ENCODE measurements around the gene VPS35L. TPM values are rescaled to one million over a fixed set of nuclear protein-coding genes. Genes with fewer than 3 reads are reported as not detected.

The VPS35L gene
- total RNA-seq, 1 donor from 2014 or later: 62.8 TPM

- Histone ChIP-seq H3K36me3 (ENCODE audit: control insufficient read depth, insufficient read depth, low read length) (peaks cover 3% of the 10 kb centered on the region), H3K27me3 (ENCODE audit: control insufficient read depth, insufficient read depth, low read length) (no peaks in the 10 kb centered on the region), H3K4me3 (ENCODE audit: low read depth, low read length) (no peak overlapping the region)
- no peak for DNase-seq (ENCODE audit: low read depth)
- TF ChIP-seq, protein P1, sequence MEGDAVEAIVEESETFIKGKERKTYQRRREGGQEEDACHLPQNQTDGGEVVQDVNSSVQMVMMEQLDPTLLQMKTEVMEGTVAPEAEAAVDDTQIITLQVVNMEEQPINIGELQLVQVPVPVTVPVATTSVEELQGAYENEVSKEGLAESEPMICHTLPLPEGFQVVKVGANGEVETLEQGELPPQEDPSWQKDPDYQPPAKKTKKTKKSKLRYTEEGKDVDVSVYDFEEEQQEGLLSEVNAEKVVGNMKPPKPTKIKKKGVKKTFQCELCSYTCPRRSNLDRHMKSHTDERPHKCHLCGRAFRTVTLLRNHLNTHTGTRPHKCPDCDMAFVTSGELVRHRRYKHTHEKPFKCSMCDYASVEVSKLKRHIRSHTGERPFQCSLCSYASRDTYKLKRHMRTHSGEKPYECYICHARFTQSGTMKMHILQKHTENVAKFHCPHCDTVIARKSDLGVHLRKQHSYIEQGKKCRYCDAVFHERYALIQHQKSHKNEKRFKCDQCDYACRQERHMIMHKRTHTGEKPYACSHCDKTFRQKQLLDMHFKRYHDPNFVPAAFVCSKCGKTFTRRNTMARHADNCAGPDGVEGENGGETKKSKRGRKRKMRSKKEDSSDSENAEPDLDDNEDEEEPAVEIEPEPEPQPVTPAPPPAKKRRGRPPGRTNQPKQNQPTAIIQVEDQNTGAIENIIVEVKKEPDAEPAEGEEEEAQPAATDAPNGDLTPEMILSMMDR (IDR thresholded peaks at IDR 0.05; ENCODE audit: insufficient read depth, low read length, poor library complexity, severe bottlenecking): no peak
Observed at GRCh38 chr16:19645557-19645981, 90.1 kb downstream of the VPS35L start.

DNA sequence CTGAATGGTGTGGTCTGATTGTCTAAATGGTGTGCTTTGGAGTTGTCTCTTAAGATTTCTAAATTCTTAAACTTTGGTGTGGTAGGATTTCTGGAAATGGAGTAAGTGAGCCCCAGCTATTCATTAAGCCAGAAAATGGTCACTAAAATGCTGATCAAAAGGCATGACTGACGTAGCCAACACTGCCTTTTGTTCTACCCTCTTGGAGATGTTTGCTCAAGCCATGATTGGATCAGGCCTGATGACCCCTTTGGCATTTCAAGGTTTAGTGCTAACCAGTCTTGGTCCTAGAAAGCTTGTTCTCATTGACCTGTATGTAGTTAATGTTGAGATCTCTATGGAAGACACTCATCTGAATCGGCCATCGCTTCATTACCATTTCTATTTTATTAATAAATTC is 94.5 kb downstream of the VPS35L start:
- H3K36me3 ChIP-seq (ENCODE audit: control insufficient read depth, insufficient read depth, low read length): peaks cover 8% of the 10 kb centered on the region
- H3K27me3 ChIP-seq (ENCODE audit: control insufficient read depth, insufficient read depth, low read length): no peaks in the 10 kb centered on the region
- no peak overlapping the region for H3K4me3 ChIP-seq (ENCODE audit: low read depth, low read length)
- TF ChIP-seq, protein P1 (IDR thresholded peaks at IDR 0.05; ENCODE audit: insufficient read depth, low read length, poor library complexity, severe bottlenecking): no peak
- DNase-seq (ENCODE audit: low read depth): no peak

DNA sequence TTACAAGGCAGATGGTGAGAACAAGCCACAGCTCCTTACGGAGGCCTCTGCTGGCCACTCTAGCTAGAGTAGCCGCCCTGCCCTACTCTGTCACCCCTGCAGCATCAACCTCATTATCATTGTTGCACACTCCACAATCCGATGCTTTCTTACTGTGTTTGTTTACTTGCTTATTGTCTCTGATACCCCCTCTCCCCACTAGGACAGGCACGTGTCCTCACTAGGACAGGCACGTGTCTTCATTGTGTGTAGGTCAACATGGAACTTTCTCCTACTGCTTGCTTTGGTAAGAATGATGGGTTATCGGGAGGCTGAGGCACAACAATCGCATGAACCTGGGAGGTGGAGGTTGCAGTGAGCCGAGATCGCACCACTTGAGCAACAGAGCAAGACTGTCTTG is 98.6 kb downstream of the VPS35L start:
- H3K4me3 ChIP-seq (ENCODE audit: low read depth, low read length): no peak overlapping the region
- DNase-seq (ENCODE audit: low read depth): no peak
- H3K27me3 ChIP-seq (ENCODE audit: control insufficient read depth, insufficient read depth, low read length): no peaks in the 10 kb centered on the region
- peaks cover 10% of the 10 kb centered on the region for H3K36me3 ChIP-seq (ENCODE audit: control insufficient read depth, insufficient read depth, low read length)
- TF ChIP-seq, protein P1 (IDR thresholded peaks at IDR 0.05; ENCODE audit: insufficient read depth, low read length, poor library complexity, severe bottlenecking): no peak

GRCh38 chr16:19655242-19655777 is 99.8 kb downstream of the VPS35L start:
- H3K4me3 ChIP-seq (ENCODE audit: low read depth, low read length): no peak overlapping the region
- no peak for DNase-seq (ENCODE audit: low read depth)
- H3K36me3 ChIP-seq (ENCODE audit: control insufficient read depth, insufficient read depth, low read length): peaks cover 7% of the 10 kb centered on the region
- H3K27me3 ChIP-seq (ENCODE audit: control insufficient read depth, insufficient read depth, low read length): no peaks in the 10 kb centered on the region
- TF ChIP-seq, protein P1 (IDR thresholded peaks at IDR 0.05; ENCODE audit: insufficient read depth, low read length, poor library complexity, severe bottlenecking): no peak

- Histone ChIP-seq H3K36me3 (ENCODE audit: control insufficient read depth, insufficient read depth, low read length) (peaks cover 3% of the 10 kb centered on the region), H3K4me3 (ENCODE audit: low read depth, low read length) (no peak overlapping the region), H3K27me3 (ENCODE audit: control insufficient read depth, insufficient read depth, low read length) (no peaks in the 10 kb centered on the region)
- DNase-seq (ENCODE audit: low read depth): no peak
- TF ChIP-seq, protein P1 (IDR thresholded peaks at IDR 0.05; ENCODE audit: insufficient read depth, low read length, poor library complexity, severe bottlenecking): no peak
Observed at GRCh38 chr16:19657831-19658230, 102.3 kb downstream of the VPS35L start.

GRCh38 chr16:19659554-19659953 is 104.1 kb downstream of the VPS35L start:
- Histone ChIP-seq H3K36me3 (ENCODE audit: control insufficient read depth, insufficient read depth, low read length) (peaks cover 2% of the 10 kb centered on the region), H3K27me3 (ENCODE audit: control insufficient read depth, insufficient read depth, low read length) (no peaks in the 10 kb centered on the region), H3K4me3 (ENCODE audit: low read depth, low read length) (no peak overlapping the region)
- no peak for DNase-seq (ENCODE audit: low read depth)
- TF ChIP-seq, protein P1 (IDR thresholded peaks at IDR 0.05; ENCODE audit: insufficient read depth, low read length, poor library complexity, severe bottlenecking): no peak

Data from kidney epithelial cell (primary cell).